SU-DHL-6 (cell line): Measurements from ENCODE around the gene SETBP1.

Experiments used
- CTCF ChIP-seq: fragments of 200-600 bp; sonication (generic); IDR thresholded peaks from one replicate; pipeline ENCODE4 v1.5.1; 2017; ENCODE audit warnings: antibody characterized with exemption, mild to moderate bottlenecking, low read length, moderate library complexity; ENCODE audit not compliant: insufficient read depth, poor library complexity, severe bottlenecking
- EZH2phosphoT487 ChIP-seq: fragments of 200-600 bp; sonication (generic), shearing (Covaris generic); conservative IDR thresholded peaks from 2 replicates; pipeline ENCODE4 v1.6.1; 2018; ENCODE audit warnings: mild to moderate bottlenecking, antibody characterized with exemption, low read length, moderate library complexity, mixed read lengths

GRCh38 chr18:44697315-44697714, 16.6 kb downstream of the SETBP1 start:
- TF ChIP-seq CTCF (no peak), EZH2phosphoT487 (no peak)
